OCI-LY1 (cell line): ENCODE measurements around the gene WWP2.

Source experiments
- H2AFZ ChIP-seq: fragments of 200-600 bp; sonication (generic), shearing (Covaris generic); 2 replicates; pipeline ENCODE4 v1.6.0; 2014; ENCODE audit warnings: antibody characterized with exemption, mild to moderate bottlenecking, low read length
- H3F3A ChIP-seq: fragments of 200-600 bp; sonication (generic), shearing (Covaris generic); 2 replicates; pipeline ENCODE4 v1.6.0; 2014; ENCODE audit warnings: mild to moderate bottlenecking, antibody characterized with exemption, low read length, moderate library complexity; ENCODE audit not compliant: insufficient read depth
- H3K27ac ChIP-seq: fragments of 200-600 bp; sonication (generic); 2 replicates; pipeline ENCODE4 v1.5.1; 2014; ENCODE audit warnings: low read length, mixed run types, mild to moderate bottlenecking, low read depth; ENCODE audit not compliant: poor library complexity, severe bottlenecking
- H3K27me3 ChIP-seq: fragments of 200-600 bp; sonication (generic); 2 replicates; pipeline ENCODE4 v1.6.0; 2014; ENCODE audit warnings: antibody characterized with exemption, mild to moderate bottlenecking, low read length, moderate library complexity; ENCODE audit not compliant: insufficient read depth
- H3K36me3 ChIP-seq: fragments of 200-600 bp; sonication (generic); 2 replicates; pipeline ENCODE4 v1.6.1; 2014; ENCODE audit warnings: mild to moderate bottlenecking, antibody characterized with exemption, low read length, moderate library complexity, mixed read lengths; ENCODE audit not compliant: insufficient read depth
- H3K4me1 ChIP-seq: fragments of 200-600 bp; sonication (generic); 2 replicates; pipeline ENCODE4 v1.5.1; 2014; ENCODE audit warnings: mild to moderate bottlenecking, low read length, moderate library complexity; ENCODE audit not compliant: insufficient read depth, severe bottlenecking
- H3K4me2 ChIP-seq: fragments of 200-600 bp; sonication (generic), shearing (Covaris generic); 2 replicates; pipeline ENCODE4 v1.6.1; 2014; ENCODE audit warnings: low read length
- H3K4me3 ChIP-seq: fragments of 200-600 bp; sonication (generic); 2 replicates; pipeline ENCODE4 v1.5.1; 2014; ENCODE audit warnings: low read length, low read depth, mild to moderate bottlenecking, mixed read lengths; ENCODE audit not compliant: poor library complexity, severe bottlenecking
- H3K79me2 ChIP-seq: fragments of 200-600 bp; shearing (Covaris generic); 2 replicates; pipeline ENCODE4 v1.6.1; 2016; ENCODE audit warnings: mixed run types, low read length, mixed read lengths; ENCODE audit not compliant: insufficient read depth
- H3K9ac ChIP-seq: fragments of 200-600 bp; sonication (generic), shearing (Covaris generic); 2 replicates; pipeline ENCODE4 v1.6.1; 2014; ENCODE audit warnings: mild to moderate bottlenecking, low read length, mixed read lengths
- H3K9me2 ChIP-seq: fragments of 200-600 bp; sonication (generic), shearing (Covaris generic); 2 replicates; pipeline ENCODE4 v1.6.1; 2014; ENCODE audit warnings: low read depth, mild to moderate bottlenecking, low read length, mixed read lengths
- H3K9me3 ChIP-seq: fragments of 200-600 bp; shearing (Covaris generic); 2 replicates; pipeline ENCODE4 v1.6.1; 2014; ENCODE audit warnings: low read length, mixed read lengths
- H4K20me1 ChIP-seq: fragments of 200-600 bp; sonication (generic), shearing (Covaris generic); 2 replicates; pipeline ENCODE4 v1.6.0; 2016; ENCODE audit warnings: mild to moderate bottlenecking, low read length; ENCODE audit not compliant: insufficient read depth
- EZH2 ChIP-seq: fragments of 200-600 bp; sonication (generic), shearing (Covaris generic); IDR thresholded peaks from 2 replicates; pipeline ENCODE4 v1.8.0; 2017; ENCODE audit warnings: borderline replicate concordance, mixed run types, mild to moderate bottlenecking, antibody characterized with exemption, low read length, moderate library complexity, mixed read lengths
- TF ChIP-seq, protein P1 (sequence below): fragments of 200-600 bp; sonication (generic), shearing (Covaris generic); IDR thresholded peaks from 2 replicates; pipeline ENCODE4 v1.5.1; 2017; ENCODE audit warnings: mild to moderate bottlenecking, antibody characterized with exemption, low read length, moderate library complexity, mixed read lengths

The WWP2 gene

GRCh38 chr16:69873783-69874182, 111.7 kb downstream of the WWP2 start:
- H3K4me1 ChIP-seq = no peaks in the 10 kb centered on the region
- no peak overlapping the region for H3K4me3 ChIP-seq
- TF ChIP-seq, protein P1, sequence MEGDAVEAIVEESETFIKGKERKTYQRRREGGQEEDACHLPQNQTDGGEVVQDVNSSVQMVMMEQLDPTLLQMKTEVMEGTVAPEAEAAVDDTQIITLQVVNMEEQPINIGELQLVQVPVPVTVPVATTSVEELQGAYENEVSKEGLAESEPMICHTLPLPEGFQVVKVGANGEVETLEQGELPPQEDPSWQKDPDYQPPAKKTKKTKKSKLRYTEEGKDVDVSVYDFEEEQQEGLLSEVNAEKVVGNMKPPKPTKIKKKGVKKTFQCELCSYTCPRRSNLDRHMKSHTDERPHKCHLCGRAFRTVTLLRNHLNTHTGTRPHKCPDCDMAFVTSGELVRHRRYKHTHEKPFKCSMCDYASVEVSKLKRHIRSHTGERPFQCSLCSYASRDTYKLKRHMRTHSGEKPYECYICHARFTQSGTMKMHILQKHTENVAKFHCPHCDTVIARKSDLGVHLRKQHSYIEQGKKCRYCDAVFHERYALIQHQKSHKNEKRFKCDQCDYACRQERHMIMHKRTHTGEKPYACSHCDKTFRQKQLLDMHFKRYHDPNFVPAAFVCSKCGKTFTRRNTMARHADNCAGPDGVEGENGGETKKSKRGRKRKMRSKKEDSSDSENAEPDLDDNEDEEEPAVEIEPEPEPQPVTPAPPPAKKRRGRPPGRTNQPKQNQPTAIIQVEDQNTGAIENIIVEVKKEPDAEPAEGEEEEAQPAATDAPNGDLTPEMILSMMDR = no peak
- TF ChIP-seq EZH2 = no peak
- no peak overlapping the region for H2AFZ ChIP-seq
- H3K27me3 ChIP-seq = no peaks in the 10 kb centered on the region
- no peaks in the 10 kb centered on the region for H3K9me2 ChIP-seq
- H4K20me1 ChIP-seq = no peaks in the 10 kb centered on the region
- no peaks in the 10 kb centered on the region for H3K79me2 ChIP-seq
- 0 out of 2 replicates have a peak, but pooled peaks cover 3% of the 10 kb centered on the region for H3K9me3 ChIP-seq
- no peaks in the 10 kb centered on the region; the same call in 1 of the 2 replicates for H3F3A ChIP-seq
- no peak overlapping the region for H3K4me2 ChIP-seq
- H3K9ac ChIP-seq = no peak overlapping the region
- H3K27ac ChIP-seq = no peak overlapping the region
- H3K36me3 ChIP-seq = peaks cover 45% of the 10 kb centered on the region

GRCh38 chr16:69874271-69874670, 112.1 kb downstream of the WWP2 start:
- no peak for TF ChIP-seq EZH2
- TF ChIP-seq, protein P1 = no peak
- Histone ChIP-seq H3K36me3 (peaks cover 47% of the 10 kb centered on the region), H3K27ac (no peak overlapping the region), H3K79me2 (no peaks in the 10 kb centered on the region), H3K9ac (no peak overlapping the region), H3K9me3 (0 out of 2 replicates have a peak, but pooled peaks cover 4% of the 10 kb centered on the region), H3K4me3 (no peak overlapping the region), H3K27me3 (no peaks in the 10 kb centered on the region), H3K9me2 (no peaks in the 10 kb centered on the region), H4K20me1 (no peaks in the 10 kb centered on the region), H3K4me1 (no peaks in the 10 kb centered on the region), H3F3A (no peaks in the 10 kb centered on the region; the same call in 1 of the 2 replicates), H2AFZ (no peak overlapping the region), H3K4me2 (no peak overlapping the region)

GRCh38 chr16:69880640-69881133, 118.6 kb downstream of the WWP2 start:
- Histone ChIP-seq H3K4me1 (no peaks in the 10 kb centered on the region), H3K9ac (no peak overlapping the region), H3K9me3 (0 out of 2 replicates have a peak, but pooled peaks cover 11% of the 10 kb centered on the region), H3K4me2 (no peak overlapping the region), H3K9me2 (no peaks in the 10 kb centered on the region), H3K27ac (no peak overlapping the region), H3K27me3 (no peaks in the 10 kb centered on the region), H3K4me3 (no peak overlapping the region), H3K36me3 (peaks cover 33% of the 10 kb centered on the region), H4K20me1 (no peaks in the 10 kb centered on the region), H2AFZ (no peak overlapping the region), H3K79me2 (no peaks in the 10 kb centered on the region), H3F3A (no peaks in the 10 kb centered on the region; the same call in 1 of the 2 replicates)
- TF ChIP-seq, protein P1 = no peak
- no peak for TF ChIP-seq EZH2
